ENCODE measurements around the gene ZFP36. TPM values are rescaled to one million over a fixed set of nuclear protein-coding genes. Genes with fewer than 3 reads are reported as not detected.
A peak's percentile ranks its signal among the peaks of the same experiment; 100 is the strongest.

ZFP36 gene
- total RNA-seq, 4 donors from 2014 or later, result 280 to 924 (median 309) TPM

GRCh38 chr19:39405261-39405957, 1.2 kb upstream of the ZFP36 start:
- intact Hi-C loops (cut with DNase I; ENCODE audit: low total_unique reads) (no loop called here), in situ Hi-C loops (cut with MboI; ENCODE audit: low pct_ligation_motif_present in 1 of 4, low pct_unique_long_range_greater_than_20kb in 1 of 4, low sequenced_read_pairs in 3 of 4) (no loop called here)
- TF ChIP-seq POLR2A (IDR thresholded peaks at IDR 0.05), result no peak
- TF ChIP-seq CTCF (IDR thresholded peaks at IDR 0.05), result no peak
- no peak for TF ChIP-seq EP300 (IDR thresholded peaks at IDR 0.05; ENCODE audit: low read depth)
- peak in 1 of 3 donors; percentile 16 for TF ChIP-seq POLR2AphosphoS5 (IDR thresholded peaks at IDR 0.05)
- DNase-seq, result no peak
- 67 to 86% methylated on average over 1 to 17 of the region's 17 CpGs for WGBS, 2 donors (ENCODE audit: low coverage in 1 of 2)
- Histone ChIP-seq H3K36me3 (peaks cover 0 to 14% (median 8%) of the 10 kb centered on the region in 4 donors), H3K9me3 (no peaks in the 10 kb centered on the region), H3K4me1 (peaks cover 26 to 59% (median 57%) of the 10 kb centered on the region in 4 donors), H3K27ac (peak overlapping the region; percentile 98 to 100 (median 99)), H3K27me3 (no peaks in the 10 kb centered on the region), H3K4me3 (peak overlapping the region in 1 of 4 donors; percentile 66)

- peak; percentile 89 for DNase-seq
- 16 to 33% methylated on average over 8 to 22 of the region's 22 CpGs for WGBS, 2 donors (ENCODE audit: low coverage in 1 of 2)
- intact Hi-C loops (cut with DNase I; ENCODE audit: low total_unique reads), result no loop called here
These were observed 540 bp upstream of the ZFP36 start for GRCh38 chr19:39405958-39406655.

GRCh38 chr19:39407410-39407659, 688 bp downstream of the ZFP36 start:
- WGBS, 2 donors (ENCODE audit: low coverage in 1 of 2), result 0% methylated on average over 1 to 10 of the region's 14 CpGs
- in situ Hi-C loops (cut with MboI; ENCODE audit: low pct_ligation_motif_present in 1 of 4, low pct_unique_long_range_greater_than_20kb in 1 of 4, low sequenced_read_pairs in 3 of 4), result no loop called here
- TF ChIP-seq POLR2A (IDR thresholded peaks at IDR 0.05), result no peak
- no peak for TF ChIP-seq POLR2AphosphoS5 (IDR thresholded peaks at IDR 0.05)
- TF ChIP-seq EP300 (IDR thresholded peaks at IDR 0.05; ENCODE audit: low read depth), result no peak
- TF ChIP-seq CTCF (IDR thresholded peaks at IDR 0.05), result no peak
- Histone ChIP-seq H3K9me3 (no peaks in the 10 kb centered on the region), H3K27ac (peak overlapping the region; percentile 98 to 100 (median 99)), H3K4me3 (peak overlapping the region; percentile 66 to 86 (median 84)), H3K4me1 (peaks cover 22 to 55% (median 52%) of the 10 kb centered on the region in 4 donors), H3K36me3 (peaks cover 0 to 14% (median 8%) of the 10 kb centered on the region in 4 donors), H3K27me3 (no peaks in the 10 kb centered on the region)
- no peak for DNase-seq
- intact Hi-C loops (cut with DNase I; ENCODE audit: low total_unique reads), result no loop called here

More at GRCh38 chr19:39405958-39406655, 540 bp upstream of the ZFP36 start:
- Histone ChIP-seq H3K9me3 (no peaks in the 10 kb centered on the region), H3K4me3 (peak overlapping the region; percentile 5 to 86 (median 74)), H3K4me1 (peaks cover 29 to 61% (median 58%) of the 10 kb centered on the region in 4 donors), H3K36me3 (peaks cover 0 to 14% (median 8%) of the 10 kb centered on the region in 4 donors), H3K27ac (peak overlapping the region; percentile 98 to 100 (median 99)), H3K27me3 (no peaks in the 10 kb centered on the region)
- TF ChIP-seq POLR2AphosphoS5 (IDR thresholded peaks at IDR 0.05) (peak in 2 of 3 donors; percentile 10 to 31), POLR2A (IDR thresholded peaks at IDR 0.05) (no peak)
- in situ Hi-C loops (cut with MboI; ENCODE audit: low pct_ligation_motif_present in 1 of 4, low pct_unique_long_range_greater_than_20kb in 1 of 4, low sequenced_read_pairs in 3 of 4), result no loop called here

GRCh38 chr19:39407660-39408391, 1.2 kb downstream of the ZFP36 start:
- Histone ChIP-seq H3K27me3 (peaks cover 2% of the 10 kb centered on the region), H3K9me3 (no peaks in the 10 kb centered on the region), H3K27ac (peak overlapping the region; percentile 98 to 100 (median 99)), H3K36me3 (peaks cover 0 to 14% (median 8%) of the 10 kb centered on the region in 4 donors), H3K4me1 (peaks cover 21 to 51% (median 49%) of the 10 kb centered on the region in 4 donors), H3K4me3 (peak overlapping the region; percentile 66 to 86 (median 84))
- TF ChIP-seq CTCF (IDR thresholded peaks at IDR 0.05), result peak in 1 of 5 experiments; percentile 18
- TF ChIP-seq POLR2A (IDR thresholded peaks at IDR 0.05), result peak; percentile 57
- TF ChIP-seq EP300 (IDR thresholded peaks at IDR 0.05; ENCODE audit: low read depth), result no peak
- TF ChIP-seq POLR2AphosphoS5 (IDR thresholded peaks at IDR 0.05), result peak; percentile 77 to 99 (median 90)
- intact Hi-C loops (cut with DNase I; ENCODE audit: low total_unique reads), result no loop called here
- WGBS, 2 donors (ENCODE audit: low coverage in 1 of 2), result 1 to 2% methylated on average over 13 to 27 of the region's 40 CpGs
- peak; percentile 82 for DNase-seq
- in situ Hi-C loops (cut with MboI; ENCODE audit: low pct_ligation_motif_present in 1 of 4, low pct_unique_long_range_greater_than_20kb in 1 of 4, low sequenced_read_pairs in 3 of 4), result no loop called here
